Epidermal melanocyte (primary cell): ENCODE data around the gene DMGDH.

Source experiments
- DNase-seq: peaks from one replicate; pipeline ENCODE4 v3.0.0; 2011; ENCODE audit warnings: low spot score; ENCODE audit not compliant: insufficient read length

DMGDH gene

DNA sequence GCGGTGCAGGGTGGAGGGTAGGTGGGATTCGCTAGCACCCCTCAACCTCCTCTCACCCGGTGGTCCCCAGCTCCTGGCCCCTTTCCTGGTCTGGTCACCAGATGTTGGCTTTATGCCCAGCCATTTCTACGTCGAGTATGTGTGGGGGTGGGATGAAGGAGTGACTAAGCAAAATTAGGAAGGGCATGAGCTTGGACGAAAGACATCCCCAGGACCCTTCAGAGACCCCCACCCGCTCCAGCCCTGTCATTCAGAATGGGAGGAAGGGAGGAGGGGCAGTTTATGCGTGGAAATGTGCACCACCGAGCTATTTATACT is 835 bp upstream of the DMGDH start:
- peak; percentile 28 for DNase-seq

GRCh38 chr5:79062436-79062835 is 7.0 kb downstream of the DMGDH start:
- no peak for DNase-seq

DNA sequence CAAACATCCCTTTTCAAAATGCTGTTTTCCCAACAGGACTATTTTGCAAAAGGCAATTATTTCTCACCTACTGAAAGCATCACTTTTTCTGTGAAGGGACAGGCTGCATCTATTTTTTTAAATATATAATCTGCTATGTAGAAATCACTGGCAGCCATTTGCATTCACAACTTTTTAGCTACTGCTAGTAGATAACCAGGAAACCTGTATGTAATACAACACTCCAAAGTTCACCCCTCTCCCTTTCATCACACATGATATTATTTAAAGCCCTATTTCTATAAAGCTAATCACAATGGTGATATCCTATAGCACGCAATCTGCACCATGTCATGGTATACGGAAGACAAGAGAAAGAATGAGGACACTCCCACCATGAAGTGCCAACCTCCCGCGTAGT is 9.8 kb downstream of the DMGDH start:
- DNase-seq, result no peak

DNA sequence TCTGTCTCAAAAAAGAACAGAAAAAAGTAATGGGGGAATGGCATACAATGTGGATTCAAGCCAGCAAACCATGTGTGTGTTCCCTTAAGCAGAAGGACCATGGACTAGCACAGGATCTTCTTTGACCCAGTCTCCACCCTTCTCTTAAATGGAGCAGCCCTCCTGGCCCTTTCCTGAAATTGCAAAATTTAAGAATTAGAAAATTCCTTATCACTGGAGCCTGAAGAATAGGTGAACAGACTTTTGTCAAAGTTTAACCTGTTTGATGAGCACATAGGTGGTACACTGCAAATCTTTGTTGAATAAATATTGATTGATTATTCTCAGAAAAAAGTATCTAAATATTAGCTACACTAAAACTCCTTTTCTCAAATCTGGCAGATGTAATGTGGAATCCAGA is 12.6 kb downstream of the DMGDH start:
- no peak for DNase-seq

DNA sequence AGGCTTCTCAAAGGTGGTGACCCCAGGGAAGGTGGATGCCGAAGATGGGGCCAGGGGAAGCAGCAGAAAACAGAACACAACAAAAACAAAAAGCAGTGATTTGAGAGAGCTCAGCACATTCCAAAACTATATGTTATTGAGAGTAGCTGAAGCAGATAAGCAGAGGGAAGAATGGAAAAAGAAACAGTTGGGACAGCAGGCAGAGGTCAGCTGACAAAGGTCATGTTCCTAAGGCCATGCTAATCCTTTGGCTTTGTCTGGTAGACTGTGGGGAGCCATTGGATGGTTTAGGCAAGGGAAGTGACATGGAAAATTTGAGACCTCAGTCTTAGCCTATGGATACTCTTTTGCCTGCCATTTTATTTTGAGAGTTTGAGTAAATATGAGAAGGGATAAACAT is 14.5 kb downstream of the DMGDH start:
- DNase-seq, result no peak

DNA sequence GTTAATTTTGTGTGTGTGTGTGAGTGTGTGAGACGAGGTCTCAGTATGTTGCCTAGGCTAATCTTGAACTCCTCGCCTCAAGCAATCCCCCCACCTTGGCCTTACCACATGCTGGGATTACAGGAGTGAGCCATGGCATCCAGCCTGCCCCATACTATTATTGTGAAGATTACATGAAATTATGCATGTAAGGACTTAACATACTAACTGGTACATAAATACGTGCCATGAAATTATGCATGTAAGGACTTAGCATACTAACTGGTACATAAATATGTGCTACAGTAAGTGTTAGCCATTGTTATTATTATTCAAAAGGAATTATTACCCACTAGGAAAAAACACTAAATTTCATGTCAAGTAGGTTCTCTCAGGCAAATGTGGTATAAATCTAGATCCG is 16.2 kb downstream of the DMGDH start:
- DNase-seq, result no peak

GRCh38 chr5:79050498-79050897 is 19.0 kb downstream of the DMGDH start:
- DNase-seq, result no peak

- no peak for DNase-seq
These were observed 21.0 kb downstream of the DMGDH start for GRCh38 chr5:79048437-79048836.

DNA sequence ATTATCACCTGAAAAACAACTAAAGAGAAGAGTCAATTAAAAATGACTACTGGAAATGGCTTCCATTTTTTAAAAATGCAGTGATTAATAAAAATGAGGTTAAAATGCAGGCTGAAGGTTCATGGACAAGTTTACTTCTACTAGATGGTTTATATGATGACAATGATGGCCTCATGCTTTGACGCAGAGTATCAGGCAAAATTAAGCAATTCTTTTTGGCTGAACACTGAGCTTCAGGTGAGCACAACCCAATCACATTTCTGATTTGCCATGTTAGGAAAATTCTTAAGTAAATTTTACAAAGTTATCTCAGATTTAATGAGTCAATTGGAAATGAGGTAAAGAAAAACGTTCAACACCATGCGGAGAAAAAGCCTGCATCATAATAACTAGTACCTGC is 22.3 kb downstream of the DMGDH start:
- DNase-seq, result no peak

DNA sequence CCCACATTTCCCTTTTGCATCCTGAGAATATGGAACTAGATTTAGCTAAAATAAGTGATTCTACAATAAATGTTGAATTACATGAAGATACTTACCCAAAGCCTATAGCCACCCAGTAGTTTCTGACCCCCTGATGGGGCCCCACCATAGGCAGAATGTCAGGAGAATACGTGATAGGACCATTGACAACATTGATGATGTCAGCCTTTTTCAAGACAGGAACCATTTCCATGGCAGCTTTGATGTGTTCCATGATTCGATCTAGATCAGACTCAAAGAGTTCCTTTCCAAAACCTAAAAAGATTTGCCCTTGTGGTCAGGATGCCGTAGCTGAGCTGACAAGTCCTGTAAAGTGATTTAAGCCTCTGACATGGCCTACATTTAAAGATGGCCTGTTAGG is 27.3 kb downstream of the DMGDH start:
- DNase-seq, result no peak

DNA sequence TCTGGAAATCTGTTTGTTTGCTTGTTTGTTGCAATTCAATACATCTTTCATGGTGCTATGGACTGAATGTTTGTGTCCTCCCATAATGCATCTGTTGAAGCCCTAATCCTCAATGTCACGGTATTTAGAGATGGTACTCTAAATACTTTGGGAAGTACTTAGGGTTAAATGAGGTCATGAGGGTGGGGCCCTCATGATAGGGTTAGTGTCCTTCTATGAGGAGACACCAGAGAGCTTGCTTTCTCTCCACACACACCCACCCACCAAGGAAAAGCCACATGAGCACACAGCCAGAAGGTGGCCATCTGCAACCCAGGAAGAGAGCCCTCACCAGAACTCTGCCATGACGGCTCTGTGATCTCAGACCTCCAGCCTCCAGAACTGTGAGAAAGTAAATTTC is 32.7 kb downstream of the DMGDH start:
- no peak for DNase-seq

GRCh38 chr5:79035237-79035636 is 34.2 kb downstream of the DMGDH start:
- no peak for DNase-seq

DNA sequence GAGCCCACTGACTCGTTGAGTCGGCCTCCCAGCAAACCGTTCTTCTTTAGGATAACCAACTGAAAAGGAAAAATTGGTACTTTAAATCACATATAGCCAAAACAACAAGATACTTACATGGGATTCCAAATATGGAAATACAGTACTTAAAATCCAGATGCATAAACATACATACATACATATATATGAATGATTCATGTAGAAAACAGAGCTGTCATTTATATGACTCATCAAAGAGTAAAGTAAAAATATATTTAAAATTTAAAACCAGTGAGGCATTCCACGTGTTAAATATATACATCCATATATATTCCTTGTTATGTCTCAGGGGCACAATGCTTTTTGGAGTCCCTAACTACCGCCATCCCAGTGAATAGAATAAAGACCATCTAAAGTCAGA is 36.7 kb downstream of the DMGDH start:
- no peak for DNase-seq

DNA sequence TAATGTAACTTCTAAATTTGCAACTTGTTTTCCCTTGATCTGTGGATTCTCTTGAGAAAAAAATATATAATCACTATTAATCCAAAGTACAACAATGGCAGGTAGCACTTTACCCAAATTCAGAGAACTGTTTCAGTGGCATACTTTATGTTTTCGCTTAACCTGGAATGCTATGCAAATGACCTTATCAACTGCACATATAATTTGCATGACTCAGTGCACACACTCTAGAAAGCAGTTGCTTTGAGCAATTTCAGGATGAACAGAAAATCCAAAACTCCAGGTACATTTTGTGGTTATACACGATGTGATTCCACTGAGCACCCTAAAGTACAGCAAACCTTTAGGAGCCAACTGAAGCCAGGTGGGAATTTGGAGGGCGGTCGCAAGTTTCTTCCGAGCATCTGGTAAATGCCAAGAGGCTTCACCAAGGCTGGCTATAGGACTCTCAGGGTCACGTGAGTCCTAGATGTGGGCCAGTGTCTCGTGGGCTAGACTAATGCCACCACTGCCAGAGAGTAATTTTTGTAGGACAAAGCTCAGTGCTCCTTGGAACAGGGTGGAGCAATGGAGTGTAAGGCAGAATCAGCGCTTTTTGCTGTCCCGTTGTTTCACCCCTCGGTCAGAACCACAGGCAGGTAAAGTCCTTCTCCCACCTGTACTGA is 37.3 kb downstream of the DMGDH start:
- no peak for DNase-seq

DNA sequence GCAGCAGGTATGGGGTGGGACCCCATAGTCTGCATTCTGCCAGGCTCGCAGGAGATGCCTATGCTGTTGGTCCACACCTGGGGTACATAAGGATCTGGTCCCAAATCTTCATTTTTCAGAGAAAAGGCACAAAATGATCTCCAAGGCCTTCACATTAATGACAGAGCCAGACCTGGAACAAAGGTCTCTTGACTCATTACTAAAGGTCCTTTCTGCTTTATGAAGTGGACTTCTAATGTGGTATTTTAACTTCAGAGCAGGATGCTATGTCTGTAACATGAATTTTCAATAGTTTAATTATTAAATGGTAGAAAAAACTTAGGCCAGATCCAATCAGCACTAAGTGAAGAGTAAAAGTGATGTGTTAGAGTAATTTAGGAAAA is 38.0 kb downstream of the DMGDH start:
- no peak for DNase-seq

DNA sequence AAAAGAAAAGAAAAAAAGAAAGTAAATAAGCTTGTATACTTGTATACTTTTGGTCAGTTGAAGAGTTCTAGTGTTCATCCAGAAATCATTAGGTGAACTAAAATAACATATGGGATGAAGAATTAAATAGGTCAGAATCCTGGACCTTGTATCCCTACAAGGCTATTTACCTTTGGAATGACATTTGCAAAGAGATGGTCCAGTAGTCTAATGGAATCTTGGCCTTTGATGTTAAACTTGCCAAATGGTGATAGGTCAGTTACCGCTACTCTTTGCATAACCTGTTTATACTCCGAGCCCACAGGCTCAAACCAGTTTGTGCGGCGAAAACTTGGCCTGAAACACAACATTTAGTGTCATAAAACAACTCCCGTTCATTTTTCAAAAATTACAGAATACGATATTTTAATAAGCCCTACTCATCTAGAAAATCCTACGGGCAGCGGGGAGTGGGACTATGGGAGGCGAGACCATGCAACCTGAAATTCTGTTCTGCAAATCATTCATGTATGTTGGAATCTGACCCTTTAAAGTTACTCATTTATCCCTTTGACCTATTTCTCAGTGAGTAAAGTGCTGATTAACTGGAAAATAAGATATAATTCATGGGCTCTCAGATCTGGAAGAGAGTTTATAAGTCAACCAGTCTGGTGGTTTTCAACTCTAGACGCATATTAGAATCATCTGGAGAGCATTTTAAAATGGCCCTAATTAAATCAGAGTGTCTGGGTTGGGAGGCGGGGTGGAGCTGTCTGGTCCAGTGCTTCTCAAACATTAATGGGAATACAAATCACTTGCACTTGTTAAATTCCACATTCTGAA is 38.6 kb downstream of the DMGDH start:
- no peak for DNase-seq

DNA sequence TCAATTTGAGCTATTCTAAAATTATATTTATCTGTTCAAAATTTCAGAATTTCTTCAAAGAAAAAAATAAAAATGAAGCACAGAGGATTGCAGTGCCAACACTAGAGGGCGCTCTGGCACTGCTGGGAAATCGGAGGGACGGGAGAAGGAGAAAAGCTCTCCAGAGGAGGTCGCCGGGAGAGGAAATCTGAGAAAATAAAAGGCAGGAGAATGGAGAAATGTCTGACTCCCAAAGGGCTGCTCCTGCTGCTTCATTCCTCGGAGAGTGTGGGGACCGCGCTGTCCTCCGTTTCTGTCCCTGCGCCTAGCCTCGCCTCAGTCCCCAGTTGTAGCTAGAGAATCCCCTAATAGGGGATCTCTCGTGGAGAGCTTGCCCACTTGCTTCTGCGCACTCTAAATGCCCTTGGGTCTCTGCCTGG is 44.4 kb downstream of the DMGDH start:
- DNase-seq, result peak; percentile 43

- no peak for DNase-seq
These were observed 45.5 kb downstream of the DMGDH start for GRCh38 chr5:79023947-79024346.

DNA sequence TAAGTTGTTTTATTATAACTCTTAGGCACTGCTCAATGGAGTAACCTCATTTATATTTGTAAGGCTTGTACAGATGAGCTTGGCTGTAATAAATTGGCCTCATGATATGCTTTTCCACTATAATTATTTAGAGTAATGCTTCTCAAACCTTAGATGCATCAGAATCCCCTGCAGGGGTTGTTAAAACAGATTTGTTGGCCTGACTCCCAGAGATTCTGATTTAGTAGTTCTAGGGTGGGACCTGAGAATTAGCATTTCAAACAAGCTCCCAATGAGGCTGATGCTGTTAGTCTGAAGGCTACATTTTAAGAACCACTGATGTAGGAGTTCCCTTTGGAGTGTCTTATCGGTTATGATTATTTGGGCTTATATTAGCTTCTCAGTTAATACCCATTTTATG is 46.1 kb downstream of the DMGDH start:
- no peak for DNase-seq

- DNase-seq, result no peak
These were observed 46.7 kb downstream of the DMGDH start for GRCh38 chr5:79022771-79023170.

DNA sequence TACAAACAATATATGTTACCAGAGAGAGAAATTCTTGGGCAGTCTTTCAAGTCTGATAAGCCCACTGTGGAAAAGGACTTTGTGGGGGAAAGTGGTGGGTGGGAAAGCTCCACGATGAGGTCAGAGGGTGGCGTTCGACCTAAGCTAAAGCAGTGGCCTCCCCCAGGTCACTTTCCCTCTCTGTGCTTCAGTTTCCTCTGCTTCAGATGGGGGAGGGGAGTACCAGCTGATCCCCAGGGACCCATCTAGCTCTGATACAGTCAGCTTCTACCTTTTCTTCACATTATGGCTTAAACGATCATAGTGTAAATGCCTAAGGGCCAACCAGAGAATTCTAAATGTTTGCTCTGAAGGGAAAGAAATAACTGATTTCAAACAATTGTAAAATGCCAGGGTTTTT is 47.7 kb downstream of the DMGDH start:
- no peak for DNase-seq

DNA sequence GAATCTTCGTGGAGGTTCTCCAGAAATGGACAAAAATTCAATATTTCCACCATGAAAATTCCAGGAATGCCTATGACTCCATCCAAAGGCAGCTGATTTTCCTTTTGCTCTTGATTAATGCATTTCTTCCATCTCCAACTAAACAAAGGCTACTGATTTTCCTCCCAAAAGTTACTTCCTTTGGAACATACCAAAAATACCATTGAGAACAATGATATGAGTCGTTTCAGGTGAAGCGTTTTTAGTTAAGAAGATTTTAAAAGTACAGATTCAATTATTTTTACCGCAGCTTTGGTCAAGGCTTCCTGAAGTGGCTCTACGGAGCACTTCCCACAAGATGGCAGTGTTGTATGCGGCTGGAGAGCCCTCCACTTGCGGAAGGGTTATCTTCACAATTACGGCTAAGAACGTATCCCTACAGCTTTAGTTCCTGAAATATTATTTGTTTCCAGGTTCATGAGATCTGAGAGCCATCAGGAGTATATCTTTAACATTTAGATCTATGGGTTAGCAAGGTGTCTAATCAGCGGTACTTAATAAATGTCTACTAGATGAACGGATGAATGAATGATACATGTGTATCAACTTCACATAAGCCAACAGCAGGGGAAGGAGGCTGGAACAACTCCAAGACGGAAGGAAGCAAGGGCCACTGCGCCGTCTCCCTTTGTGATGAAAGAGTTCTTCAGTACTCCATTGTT is 48.5 kb downstream of the DMGDH start:
- peak; percentile 32 for DNase-seq

DNA sequence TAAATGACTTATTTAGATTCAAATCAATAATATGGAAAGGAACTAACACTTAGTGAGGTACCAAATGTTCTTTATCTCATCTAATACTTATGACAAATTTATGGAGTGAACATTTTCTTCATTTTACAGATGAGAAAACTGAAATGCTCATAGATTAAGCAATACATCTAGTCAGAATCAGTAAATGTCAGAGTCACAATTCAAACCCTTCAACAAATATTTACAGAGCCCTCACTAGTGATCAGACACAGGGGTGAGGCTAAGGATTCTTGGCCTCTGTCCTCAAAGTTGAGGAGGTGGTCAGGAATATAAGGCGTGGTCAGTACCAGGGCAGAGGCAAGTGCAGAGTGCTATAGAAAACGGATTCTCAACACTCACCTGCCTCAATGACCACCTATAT is 54.8 kb downstream of the DMGDH start:
- no peak for DNase-seq
